Muscle layer of colon (tissue), 2 donors: ENCODE results near the gene ZNF83.
"Not testable (repeated sequence)": the region's sequence is repeated elsewhere in the genome, so short reads cannot be mapped to it uniquely, and the experiment has no call there.

Source experiments
- H3K27ac ChIP-seq: one replicate; pipeline ENCODE4 v1.7.0; 2013; ENCODE audit warnings: low read depth, mild to moderate bottlenecking, low read length, moderate library complexity
- H3K27me3 ChIP-seq, 2 donors: one replicate each; pipeline ENCODE4 v1.7.0; 2013; ENCODE audit warnings: low read length in 2 of 2, mild to moderate bottlenecking in 2 of 2; ENCODE audit not compliant: insufficient read depth in 2 of 2, control insufficient read depth in 1 of 2
- H3K36me3 ChIP-seq: one replicate; pipeline ENCODE4 v1.7.0; 2013; ENCODE audit warnings: mild to moderate bottlenecking, low read length; ENCODE audit not compliant: insufficient read depth
- H3K4me1 ChIP-seq: one replicate; pipeline ENCODE4 v1.7.0; 2013; ENCODE audit warnings: mild to moderate bottlenecking, low read length; ENCODE audit not compliant: insufficient read depth
- H3K4me3 ChIP-seq, 2 donors: one replicate each; pipeline ENCODE4 v1.7.0; 2013; ENCODE audit warnings: low read length in 2 of 2, low read depth in 1 of 2, mild to moderate bottlenecking in 1 of 2, moderate library complexity in 1 of 2
- H3K9ac ChIP-seq: one replicate; pipeline ENCODE4 v1.7.0; 2013; ENCODE audit warnings: low read length
- H3K9me3 ChIP-seq: one replicate; pipeline ENCODE4 v1.7.0; 2013; ENCODE audit warnings: mild to moderate bottlenecking, low read length
- donor health status: abdominal sarcoma.
- donor health status: Adenocarcinoma of cecum.

ZNF83 gene

GRCh38 chr19:52637718-52638585 lies at the start of gene ZNF83:
ZNF83 (minus strand) TSS chr19:52638355.
- no peaks in the 10 kb centered on the region for H3K27me3 ChIP-seq
- peaks cover 10% of the 10 kb centered on the region for H3K4me1 ChIP-seq
- H3K4me3 ChIP-seq = peak within 1 kb of the TSS; percentile 34 to 93
- H3K36me3 ChIP-seq = no peaks in the 10 kb centered on the region
- H3K27ac ChIP-seq = peak within 1 kb of the TSS; percentile 73
- peak within 1 kb of the TSS; percentile 80 for H3K9ac ChIP-seq
- H3K9me3 ChIP-seq = no peaks in the 10 kb centered on the region

- no peaks in the 10 kb centered on the region for H3K27me3 ChIP-seq
- H3K27ac ChIP-seq = no peak overlapping the region
- no peaks in the 10 kb centered on the region for H3K9me3 ChIP-seq
- H3K4me1 ChIP-seq = peaks cover 14% of the 10 kb centered on the region
- no peak overlapping the region for H3K4me3 ChIP-seq
- no peaks in the 10 kb centered on the region for H3K36me3 ChIP-seq
- H3K9ac ChIP-seq = no peak overlapping the region
Measured at GRCh38 chr19:52687684-52688083, 49.5 kb upstream of the ZNF83 start.

GRCh38 chr19:52685811-52686210 lies 47.7 kb upstream of the ZNF83 start:
- Histone ChIP-seq H3K4me3 (no peak overlapping the region), H3K4me1 (peaks cover 14% of the 10 kb centered on the region), H3K27me3 (no peaks in the 10 kb centered on the region), H3K36me3 (no peaks in the 10 kb centered on the region), H3K27ac (no peak overlapping the region), H3K9me3 (no peaks in the 10 kb centered on the region), H3K9ac (no peak overlapping the region)

GRCh38 chr19:52681216-52681615 lies 43.1 kb upstream of the ZNF83 start:
- H3K9me3 ChIP-seq, H3K9ac ChIP-seq, H3K4me1 ChIP-seq, H3K27ac ChIP-seq, H3K27me3 ChIP-seq, H3K4me3 ChIP-seq, H3K36me3 ChIP-seq: not testable (repeated sequence)

- Histone ChIP-seq H3K36me3 (no peaks in the 10 kb centered on the region), H3K27me3 (no peaks in the 10 kb centered on the region), H3K9ac (no peak overlapping the region), H3K9me3 (no peaks in the 10 kb centered on the region), H3K4me1 (no peaks in the 10 kb centered on the region), H3K4me3 (no peak overlapping the region), H3K27ac (no peak overlapping the region)
Measured at GRCh38 chr19:52679598-52679997, 41.4 kb upstream of the ZNF83 start.

- not testable (repeated sequence) for H3K27me3 ChIP-seq, H3K4me3 ChIP-seq, H3K36me3 ChIP-seq, H3K27ac ChIP-seq, H3K9ac ChIP-seq, H3K4me1 ChIP-seq, H3K9me3 ChIP-seq
Measured at GRCh38 chr19:52675239-52675638, 37.1 kb upstream of the ZNF83 start.

GRCh38 chr19:52673014-52673413 lies 34.9 kb upstream of the ZNF83 start:
- no peaks in the 10 kb centered on the region for H3K9me3 ChIP-seq
- no peaks in the 10 kb centered on the region for H3K4me1 ChIP-seq
- no peak overlapping the region for H3K27ac ChIP-seq
- no peaks in the 10 kb centered on the region for H3K36me3 ChIP-seq
- H3K9ac ChIP-seq = no peak overlapping the region
- H3K27me3 ChIP-seq = no peaks in the 10 kb centered on the region
- H3K4me3 ChIP-seq = no peak overlapping the region

GRCh38 chr19:52670046-52670445 lies 31.9 kb upstream of the ZNF83 start:
- Histone ChIP-seq H3K9me3 (no peaks in the 10 kb centered on the region), H3K9ac (no peak overlapping the region), H3K36me3 (no peaks in the 10 kb centered on the region), H3K4me3 (no peak overlapping the region), H3K4me1 (no peaks in the 10 kb centered on the region), H3K27ac (no peak overlapping the region), H3K27me3 (no peaks in the 10 kb centered on the region)

GRCh38 chr19:52669586-52669985 lies 31.4 kb upstream of the ZNF83 start:
- Histone ChIP-seq H3K9me3 (no peaks in the 10 kb centered on the region), H3K27ac (no peak overlapping the region)

GRCh38 chr19:52667972-52668371 lies 29.8 kb upstream of the ZNF83 start:
- Histone ChIP-seq H3K4me3 (no peak overlapping the region), H3K9ac (no peak overlapping the region), H3K27me3 (no peaks in the 10 kb centered on the region), H3K9me3 (no peaks in the 10 kb centered on the region), H3K4me1 (no peaks in the 10 kb centered on the region), H3K27ac (no peak overlapping the region), H3K36me3 (no peaks in the 10 kb centered on the region)

More at GRCh38 chr19:52669586-52669985, 31.4 kb upstream of the ZNF83 start:
- H3K4me3 ChIP-seq = no peak overlapping the region
- no peak overlapping the region for H3K9ac ChIP-seq
- H3K27me3 ChIP-seq = no peaks in the 10 kb centered on the region
- no peaks in the 10 kb centered on the region for H3K36me3 ChIP-seq
- no peaks in the 10 kb centered on the region for H3K4me1 ChIP-seq

- Histone ChIP-seq H3K9ac (no peak overlapping the region), H3K27me3 (no peaks in the 10 kb centered on the region), H3K27ac (no peak overlapping the region), H3K4me1 (no peaks in the 10 kb centered on the region), H3K4me3 (no peak overlapping the region), H3K9me3 (no peaks in the 10 kb centered on the region), H3K36me3 (no peaks in the 10 kb centered on the region)
Measured at GRCh38 chr19:52666506-52666905, 28.4 kb upstream of the ZNF83 start.

GRCh38 chr19:52665529-52665928 lies 27.4 kb upstream of the ZNF83 start:
- Histone ChIP-seq H3K9me3 (no peaks in the 10 kb centered on the region), H3K27ac (no peak overlapping the region), H3K4me3 (no peak overlapping the region), H3K9ac (no peak overlapping the region), H3K36me3 (no peaks in the 10 kb centered on the region), H3K27me3 (no peaks in the 10 kb centered on the region), H3K4me1 (no peaks in the 10 kb centered on the region)
